ENCODE data around the gene OR10K2. TPM values are rescaled to one million over a fixed set of nuclear protein-coding genes. Genes with fewer than 3 reads are reported as not detected.

The OR10K2 gene
- total and polyA plus RNA-seq, 2 of the 4 experiments (the other 2 are of a cell fraction): not detected

DNA sequence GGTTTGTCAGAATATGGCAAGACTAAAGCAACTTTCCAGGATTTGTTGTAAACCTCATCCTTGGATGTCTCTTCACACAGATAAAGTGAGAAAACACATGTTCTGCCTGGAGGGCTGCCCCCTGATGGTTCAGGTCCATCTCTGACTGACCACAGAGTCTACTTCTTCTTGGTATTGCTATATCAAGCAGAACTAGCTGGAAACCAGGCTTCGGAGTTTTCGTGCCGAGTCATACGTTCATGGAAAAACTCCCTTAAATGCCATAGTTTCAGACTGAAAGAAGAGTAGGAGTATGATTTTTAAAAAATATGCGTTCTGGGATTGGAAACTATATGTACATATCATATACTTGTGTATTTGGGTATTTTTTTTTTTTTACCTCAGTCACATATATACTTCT is 32.6 kb downstream of the OR10K2 start:
- Histone ChIP-seq H3K4me2 (ENCODE audit: low read depth, low read length) (no peak overlapping the region), H3K4ac (ENCODE audit: low read depth, low read length) (no peak overlapping the region), H4K20me1 (ENCODE audit: insufficient read depth, low read length) (no peaks in the 10 kb centered on the region), H2AK5ac (ENCODE audit: low read depth, low read length) (no peak overlapping the region), H3K4me3 (ENCODE audit: insufficient read depth, low read depth, low read length) (no peak overlapping the region), H3K79me1 (ENCODE audit: low read depth in 1 of 2, low read length in 2 of 2) (no peaks in the 10 kb centered on the region), H2BK120ac (ENCODE audit: low read depth, low read length) (no peak overlapping the region), H3K27ac (ENCODE audit: insufficient read depth, low read length) (no peak overlapping the region), H4K5ac (ENCODE audit: low read depth, low read length) (no peak overlapping the region), H3K9me1 (ENCODE audit: insufficient read depth, low read length) (no peaks in the 10 kb centered on the region), H4K8ac (ENCODE audit: low read depth in 2 of 2, low read length in 2 of 2) (no peak overlapping the region), H3K18ac (ENCODE audit: low read depth, low read length) (no peak overlapping the region), H3K9me3 (ENCODE audit: control insufficient read depth, insufficient read depth, low read length) (no peaks in the 10 kb centered on the region), H3K4me1 (ENCODE audit: control insufficient read depth, insufficient read depth, low read length) (no peaks in the 10 kb centered on the region), H3K14ac (replicated peaks; ENCODE audit: low read depth, low read length) (no peak overlapping the region), H2BK15ac (ENCODE audit: low read depth, low read length) (no peak overlapping the region), H2BK20ac (ENCODE audit: low read depth, low read length) (no peak overlapping the region), H3K36me3 (ENCODE audit: control insufficient read depth, insufficient read depth, low read length) (no peaks in the 10 kb centered on the region), H3K23ac (ENCODE audit: low read depth, low read length) (no peak overlapping the region), H2BK5ac (ENCODE audit: low read depth, low read length, poor library complexity, severe bottlenecking) (no peak overlapping the region), H3K27me3 (ENCODE audit: control insufficient read depth, insufficient read depth, low read length) (no peaks in the 10 kb centered on the region), H4K91ac (ENCODE audit: insufficient read depth, low read depth, low read length) (no peak overlapping the region), H2AFZ (replicated peaks; ENCODE audit: low read length, poor library complexity) (no peak overlapping the region), H2AK9ac (replicated peaks; ENCODE audit: low read depth, low read length, poor library complexity) (no peak overlapping the region), H3K56ac (ENCODE audit: extremely low read depth, insufficient read depth, low read length) (no peak overlapping the region), H3K9ac (ENCODE audit: low read depth, low read length) (no peak overlapping the region)
- TF ChIP-seq CHD1 (IDR thresholded peaks at IDR 0.05; ENCODE audit: low read depth, low read length) (no peak), CEBPB (IDR thresholded peaks at IDR 0.05; ENCODE audit: low read depth, low read length) (no peak), FOS (IDR thresholded peaks at IDR 0.05; ENCODE audit: low read depth, low read length) (no peak), SMC3 (IDR thresholded peaks at IDR 0.05; ENCODE audit: low read depth, low read length) (no peak), NFE2L2 (IDR thresholded peaks at IDR 0.05; ENCODE audit: low read depth, low read length) (no peak), MAFK (IDR thresholded peaks at IDR 0.05; ENCODE audit: low read depth, low read length) (no peak), MXI1 (IDR thresholded peaks at IDR 0.05; ENCODE audit: borderline replicate concordance, low read depth, low read length) (no peak), RAD21 (IDR thresholded peaks at IDR 0.05; ENCODE audit: low read length) (no peak), ELK1 (IDR thresholded peaks at IDR 0.05; ENCODE audit: borderline replicate concordance, low read depth, low read length) (no peak), RFX5 (IDR thresholded peaks at IDR 0.05; ENCODE audit: low read depth, low read length) (no peak), RCOR1 (IDR thresholded peaks at IDR 0.05; ENCODE audit: insufficient replicate concordance, low read length) (no peak), MAZ (IDR thresholded peaks at IDR 0.05; ENCODE audit: borderline replicate concordance, low read depth, low read length) (no peak), CTCF (conservative IDR thresholded peaks at IDR 0.05; ENCODE audit: low read depth, low read length) (no peak), POLR2A (IDR thresholded peaks at IDR 0.05; ENCODE audit: low read depth, low read length) (no peak), BHLHE40 (IDR thresholded peaks at IDR 0.05; ENCODE audit: low read depth, low read length) (no peak)
- TF ChIP-seq, protein P1, sequence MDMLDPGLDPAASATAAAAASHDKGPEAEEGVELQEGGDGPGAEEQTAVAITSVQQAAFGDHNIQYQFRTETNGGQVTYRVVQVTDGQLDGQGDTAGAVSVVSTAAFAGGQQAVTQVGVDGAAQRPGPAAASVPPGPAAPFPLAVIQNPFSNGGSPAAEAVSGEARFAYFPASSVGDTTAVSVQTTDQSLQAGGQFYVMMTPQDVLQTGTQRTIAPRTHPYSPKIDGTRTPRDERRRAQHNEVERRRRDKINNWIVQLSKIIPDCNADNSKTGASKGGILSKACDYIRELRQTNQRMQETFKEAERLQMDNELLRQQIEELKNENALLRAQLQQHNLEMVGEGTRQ (IDR thresholded peaks at IDR 0.05; ENCODE audit: low read depth, low read length): no peak
- no peak for DNase-seq
- WGBS, 2 experiments (ENCODE audit: extremely low coverage in 2 of 2, insufficient read length in 1 of 2): no CpG with 5 or more reads among the region's 5 CpGs
- dilution Hi-C loops (cut with HindIII; ENCODE audit: low sequenced_read_pairs, unreplicated experiment): no loop called here
- CTCF ChIA-PET: no interaction called here
- POLR2A ChIA-PET (ENCODE audit: unreplicated experiment): no interaction called here
- no TSS peak for BruUV-seq (replicated peaks)
- in situ Hi-C loops (cut with MboI; ENCODE audit: low sequenced_read_pairs): no loop called here
- intact Hi-C loops (cut with micrococcal nuclease): no loop called here
- no peak for ATAC-seq (ENCODE audit: low read depth)

All from IMR-90 (cell line).